SK-N-SH treated with all-trans-retinoic acid at 6 μM for 48 hours (cell line): Measurements from ENCODE around the gene UGGT1.

Experiments
- ATAC-seq: fragments of 200-7000 bp; cut with Tn5 transposase; 3 replicates; pipeline ENCODE4 v1.9.1; 2020; ENCODE audit warnings: mild to moderate bottlenecking, moderate library complexity
- ARNTL ChIP-seq: fragments of 450-650 bp; formaldehyde crosslinking; IDR thresholded peaks from 2 replicates; pipeline ENCODE4 v1.5.0; 2020; ENCODE audit warnings: low read depth, mild to moderate bottlenecking, moderate library complexity, borderline replicate concordance
- CREB5 ChIP-seq: fragments of 250-450 bp; sonication (Bioruptor Pico); IDR thresholded peaks from 2 replicates; pipeline ENCODE4 v1.5.1; 2020; ENCODE audit warnings: low read depth, mild to moderate bottlenecking, moderate library complexity
- CSDC2 ChIP-seq: fragments of 250-450 bp; sonication (Bioruptor Pico); IDR thresholded peaks from 2 replicates; pipeline ENCODE4 v1.5.0; 2020; ENCODE audit warnings: mild to moderate bottlenecking, moderate library complexity
- CSRNP3 ChIP-seq: fragments of 250-450 bp; sonication (Bioruptor Pico); IDR thresholded peaks from 2 replicates; pipeline ENCODE4 v1.5.1; 2021; ENCODE audit warnings: mild to moderate bottlenecking, moderate library complexity
- ESRRG ChIP-seq: fragments of 250-450 bp; sonication (Bioruptor Pico); IDR thresholded peaks from 2 replicates; pipeline ENCODE4 v1.6.1; 2021; ENCODE audit warnings: mild to moderate bottlenecking
- GLIS3 ChIP-seq: fragments of 250-450 bp; sonication (Bioruptor Pico); IDR thresholded peaks from 2 replicates; pipeline ENCODE4 v1.5.0; 2020; ENCODE audit warnings: mild to moderate bottlenecking, moderate library complexity
- ISL1 ChIP-seq: fragments of 250-450 bp; sonication (Bioruptor Pico); IDR thresholded peaks from 2 replicates; pipeline ENCODE4 v2.1.2; 2022; ENCODE audit warnings: mild to moderate bottlenecking, moderate library complexity
- OSR1 ChIP-seq: fragments of 250-450 bp; sonication (Bioruptor Pico); IDR thresholded peaks from 2 replicates; pipeline ENCODE4 v1.8.0; 2022; ENCODE audit warnings: moderate library complexity, mild to moderate bottlenecking, inconsistent platforms
- POU6F1 ChIP-seq: fragments of 250-450 bp; sonication (Bioruptor Pico); IDR thresholded peaks from 2 replicates; pipeline ENCODE4 v1.8.0; 2021; ENCODE audit warnings: low read depth, mild to moderate bottlenecking, moderate library complexity, borderline replicate concordance
- RARB ChIP-seq: fragments of 250-450 bp; sonication (Bioruptor Pico); IDR thresholded peaks from 2 replicates; pipeline ENCODE4 v1.8.0; 2021; ENCODE audit warnings: mild to moderate bottlenecking, moderate library complexity
- SNAI2 ChIP-seq: fragments of 250-450 bp; sonication (Bioruptor Pico); IDR thresholded peaks from 2 replicates; pipeline ENCODE4 v1.5.0; 2020; ENCODE audit warnings: mild to moderate bottlenecking, moderate library complexity
- TOX ChIP-seq: fragments of 250-450 bp; sonication (Bioruptor Pico); IDR thresholded peaks from 2 replicates; pipeline ENCODE4 v1.8.0; 2021; ENCODE audit warnings: mild to moderate bottlenecking, moderate library complexity, borderline replicate concordance
- TSHZ2 ChIP-seq: fragments of 250-450 bp; sonication (Bioruptor Pico); IDR thresholded peaks from 2 replicates; pipeline ENCODE4 v1.5.0; 2020; ENCODE audit warnings: mild to moderate bottlenecking, moderate library complexity
- ZC3H10 ChIP-seq: fragments of 250-450 bp; sonication (Bioruptor Pico); IDR thresholded peaks from 2 replicates; pipeline ENCODE4 v1.5.1; 2021; ENCODE audit warnings: mild to moderate bottlenecking, moderate library complexity
- ZFP3 ChIP-seq: fragments of 250-450 bp; sonication (Bioruptor Pico); IDR thresholded peaks from 2 replicates; pipeline ENCODE4 v1.5.0; 2020; ENCODE audit warnings: mild to moderate bottlenecking, moderate library complexity
- ZFP30 ChIP-seq: fragments of 450-650 bp; formaldehyde crosslinking; IDR thresholded peaks from 2 replicates; pipeline ENCODE4 v1.5.0; 2022; ENCODE audit warnings: mild to moderate bottlenecking, moderate library complexity
- ZNF565 ChIP-seq: fragments of 450-650 bp; formaldehyde crosslinking; conservative IDR thresholded peaks from 2 replicates; pipeline ENCODE4 v1.5.0; 2020; ENCODE audit warnings: low read depth, mild to moderate bottlenecking, moderate library complexity
- ZNF70 ChIP-seq: fragments of 450-650 bp; formaldehyde crosslinking; IDR thresholded peaks from 2 replicates; pipeline ENCODE4 v1.5.0; 2020; ENCODE audit warnings: mild to moderate bottlenecking, moderate library complexity
- ZNF8 ChIP-seq: fragments of 450-650 bp; formaldehyde crosslinking; IDR thresholded peaks from 2 replicates; pipeline ENCODE4 v1.5.0; 2020; ENCODE audit warnings: mild to moderate bottlenecking, moderate library complexity

Gene UGGT1

GRCh38 chr2:128162266-128162665 is 71.3 kb downstream of the UGGT1 start:
- ATAC-seq = no peak
- TF ChIP-seq ZNF70 (CRISPR knock-in tag) (no peak), TOX (no peak), CREB5 (CRISPR knock-in tag) (no peak), ESRRG (CRISPR knock-in tag) (no peak), SNAI2 (CRISPR knock-in tag) (no peak), POU6F1 (CRISPR knock-in tag) (no peak)

- no peak for TF ChIP-seq ZFP30 (CRISPR knock-in tag)
- no peak for TF ChIP-seq TSHZ2 (CRISPR knock-in tag)
- TF ChIP-seq ZFP3 = no peak
- TF ChIP-seq ZNF70 (CRISPR knock-in tag) = no peak
- no peak for TF ChIP-seq CREB5 (CRISPR knock-in tag)
- no peak for TF ChIP-seq POU6F1 (CRISPR knock-in tag)
- no peak for TF ChIP-seq CSRNP3 (CRISPR knock-in tag)
- TF ChIP-seq RARB = no peak
- no peak for TF ChIP-seq GLIS3 (CRISPR knock-in tag)
- no peak for TF ChIP-seq ZC3H10 (CRISPR knock-in tag)
- no peak for TF ChIP-seq ZNF8 (CRISPR knock-in tag)
- TF ChIP-seq TOX = no peak
- TF ChIP-seq ISL1 (CRISPR knock-in tag) = no peak
- no peak for TF ChIP-seq OSR1 (CRISPR knock-in tag)
- no peak for TF ChIP-seq ARNTL (CRISPR knock-in tag)
- TF ChIP-seq CSDC2 (CRISPR knock-in tag) = no peak
- no peak for ATAC-seq
These were observed 73.3 kb downstream of the UGGT1 start for GRCh38 chr2:128164311-128164710.

GRCh38 chr2:128166746-128167353 is 75.8 kb downstream of the UGGT1 start:
- TF ChIP-seq OSR1 (CRISPR knock-in tag) (no peak), ZNF565 (CRISPR knock-in tag) (no peak)
- ATAC-seq = no peak
